IMR-90 (cell line): ENCODE results near the gene AXIN2.

Experiments used
- BHLHE40 ChIP-seq: fragments of 150-350 bp; IDR thresholded peaks from 2 replicates; pipeline ENCODE4 v1.6.1; 2016; ENCODE audit warnings: mild to moderate bottlenecking, low read depth, low read length
- CTCF ChIP-seq: conservative IDR thresholded peaks from 2 replicates; pipeline ENCODE4 v1.5.1; 2012; ENCODE audit warnings: mild to moderate bottlenecking, low read depth, low read length, improper control_type of control experiment
- ELK1 ChIP-seq: fragments of 150-350 bp; IDR thresholded peaks from 2 replicates; pipeline ENCODE4 v1.6.1; 2016; ENCODE audit warnings: low read depth, mild to moderate bottlenecking, low read length, moderate library complexity, borderline replicate concordance
- POLR2A ChIP-seq: IDR thresholded peaks from 2 replicates; pipeline ENCODE4 v1.6.1; 2012; ENCODE audit warnings: mild to moderate bottlenecking, low read depth, low read length
- RAD21 ChIP-seq: IDR thresholded peaks from 2 replicates; pipeline ENCODE4 v1.6.1; 2012; ENCODE audit warnings: low read length, improper control_type of control experiment

- TF ChIP-seq POLR2A (no peak), CTCF (no peak), ELK1 (no peak), BHLHE40 (no peak), RAD21 (no peak)
Measured at GRCh38 chr17:65487161-65487560, 74.3 kb downstream of the AXIN2 start.
